ENCODE measurements around the gene KRT12. TPM values are rescaled to one million over a fixed set of nuclear protein-coding genes. Genes with fewer than 3 reads are reported as not detected.
"Not testable (repeated sequence)": the region's sequence is repeated elsewhere in the genome, so short reads cannot be mapped to it uniquely, and the experiment has no call there.

The KRT12 gene
- polyA plus RNA-seq, 3 donors = 0.19 to 0.36 TPM; not detected in 1

DNA sequence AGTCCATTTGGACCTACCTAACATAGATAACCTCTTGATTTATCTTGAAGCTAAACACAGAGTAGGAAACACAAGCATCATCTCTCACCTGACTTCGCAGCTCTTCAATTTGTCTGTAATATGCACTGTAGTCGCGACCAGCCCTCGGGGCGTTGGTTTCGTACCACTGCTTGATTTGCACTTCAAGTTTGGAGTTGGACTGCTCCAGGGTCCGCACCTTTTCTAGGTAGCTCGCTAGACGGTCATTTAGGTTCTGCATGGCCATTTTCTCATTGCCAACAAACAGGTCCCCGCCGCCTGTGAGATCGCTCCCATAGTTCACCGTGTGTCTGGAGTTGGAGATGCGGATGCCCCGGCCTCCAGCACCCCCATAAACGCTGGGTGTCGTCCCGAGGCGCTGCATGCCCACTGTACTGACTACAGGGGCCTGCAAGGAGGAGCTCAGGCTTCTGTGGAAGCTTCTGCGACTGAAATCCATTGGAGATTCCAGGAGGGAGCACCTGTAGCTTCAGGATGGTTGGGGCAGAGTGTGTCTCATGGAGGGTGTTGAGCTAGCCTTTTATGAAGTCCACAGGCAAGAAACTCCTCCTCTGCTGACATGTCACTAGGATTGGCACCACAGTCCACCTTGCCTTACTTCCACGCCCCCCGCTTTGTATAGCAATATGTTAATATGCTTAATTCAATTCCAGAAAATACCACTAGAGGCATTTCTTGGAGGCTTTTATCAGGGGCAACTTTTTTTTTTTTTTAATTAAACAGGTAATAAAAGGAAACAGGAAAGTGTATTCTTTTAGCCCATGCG lies 17.9 kb upstream of the KRT12 start, which contains the start of gene KRT20:
Gene KRT20 (minus strand): TSS at position 535 of the 805 bp plus-strand sequence. CDS start 57 bp downstream, at position 478.
- DNase-seq = no peak

GRCh38 chr17:40883626-40884334 lies 16.8 kb upstream of the KRT12 start:
- DNase-seq = no peak

DNA sequence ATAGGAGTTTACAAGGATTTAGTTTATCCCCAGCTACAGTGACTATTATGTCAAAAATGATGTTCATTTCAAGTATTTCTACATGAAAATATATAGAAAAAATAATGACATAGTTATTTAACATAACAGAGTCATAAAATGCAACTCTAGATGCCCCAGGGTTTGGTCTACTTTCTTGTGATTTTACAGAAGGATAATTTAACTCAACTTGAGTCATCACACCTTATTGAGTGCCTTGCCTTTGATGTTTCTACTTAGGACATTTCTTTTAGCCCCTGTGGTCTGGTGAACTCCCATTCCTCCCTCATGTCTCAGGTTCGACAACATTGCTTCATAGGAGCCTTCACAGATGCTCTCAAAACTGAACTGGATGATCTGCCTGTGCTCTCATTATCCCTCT lies 16.0 kb upstream of the KRT12 start:
- DNase-seq = no peak

- no peak for DNase-seq
Measured at GRCh38 chr17:40879026-40879425, 12.0 kb upstream of the KRT12 start.

DNA sequence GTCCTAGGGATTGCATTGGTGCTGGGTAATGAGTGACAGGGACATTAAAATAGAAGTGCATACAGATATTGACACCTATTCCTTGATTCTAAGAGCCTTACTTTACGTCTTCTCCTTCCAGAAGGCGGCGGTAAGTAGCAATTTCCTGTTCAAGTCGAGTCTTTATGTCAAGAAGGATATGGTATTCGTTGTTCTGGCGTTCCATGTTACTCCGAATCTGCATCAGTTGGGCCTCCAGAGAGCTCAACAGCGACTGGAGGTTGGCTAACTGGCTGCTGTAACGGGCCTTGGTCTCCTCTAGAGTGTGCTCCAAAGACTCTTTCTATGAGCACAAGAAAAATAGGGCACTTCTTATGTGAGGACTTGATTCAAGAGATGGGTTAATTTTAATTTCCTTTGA lies 11.0 kb upstream of the KRT12 start:
- DNase-seq = no peak

DNA sequence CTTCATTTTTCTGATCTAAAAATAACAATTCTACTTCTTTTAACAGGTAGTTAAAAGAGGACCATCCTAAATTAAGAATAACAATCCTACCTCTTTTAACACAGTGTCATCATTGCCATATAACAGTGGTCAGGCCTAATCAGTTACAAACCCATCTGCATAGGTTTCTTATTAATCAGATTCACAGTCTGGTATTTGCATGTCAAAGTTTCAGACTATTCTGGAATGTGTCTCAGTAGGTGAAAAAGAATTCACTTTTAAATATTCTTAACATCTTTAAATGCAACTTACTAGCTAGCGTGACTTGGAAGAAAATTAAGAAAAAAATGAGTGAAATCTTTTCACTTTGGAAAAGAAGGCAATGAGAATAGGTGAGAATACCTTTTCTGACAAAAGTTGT lies 6.8 kb upstream of the KRT12 start:
- DNase-seq = no peak

GRCh38 chr17:40873255-40873654 lies 6.2 kb upstream of the KRT12 start:
- no peak for DNase-seq

DNA sequence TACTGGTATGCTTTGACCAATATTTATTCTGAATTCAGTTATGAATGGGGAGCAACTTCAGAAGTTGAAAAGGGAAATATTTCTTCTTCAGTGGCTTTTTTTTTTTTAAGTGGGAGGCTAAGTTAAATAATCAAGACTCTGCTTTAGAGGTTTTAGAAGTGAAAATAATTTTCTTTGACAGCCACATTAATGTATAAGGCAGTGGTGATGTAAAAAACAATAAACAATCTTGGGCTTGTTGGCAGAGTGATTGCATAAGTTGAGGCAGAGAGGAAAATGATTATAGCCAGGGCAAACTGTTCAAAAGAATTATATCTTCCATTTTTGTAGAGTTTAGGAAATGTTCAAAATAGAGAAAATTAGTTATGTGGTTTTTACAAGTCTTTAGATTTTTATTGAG lies 5.4 kb upstream of the KRT12 start:
- no peak for DNase-seq

GRCh38 chr17:40871316-40871715 lies 4.3 kb upstream of the KRT12 start:
- DNase-seq = no peak

- no peak for DNase-seq
Measured at GRCh38 chr17:40870136-40870535, 3.1 kb upstream of the KRT12 start.

DNA sequence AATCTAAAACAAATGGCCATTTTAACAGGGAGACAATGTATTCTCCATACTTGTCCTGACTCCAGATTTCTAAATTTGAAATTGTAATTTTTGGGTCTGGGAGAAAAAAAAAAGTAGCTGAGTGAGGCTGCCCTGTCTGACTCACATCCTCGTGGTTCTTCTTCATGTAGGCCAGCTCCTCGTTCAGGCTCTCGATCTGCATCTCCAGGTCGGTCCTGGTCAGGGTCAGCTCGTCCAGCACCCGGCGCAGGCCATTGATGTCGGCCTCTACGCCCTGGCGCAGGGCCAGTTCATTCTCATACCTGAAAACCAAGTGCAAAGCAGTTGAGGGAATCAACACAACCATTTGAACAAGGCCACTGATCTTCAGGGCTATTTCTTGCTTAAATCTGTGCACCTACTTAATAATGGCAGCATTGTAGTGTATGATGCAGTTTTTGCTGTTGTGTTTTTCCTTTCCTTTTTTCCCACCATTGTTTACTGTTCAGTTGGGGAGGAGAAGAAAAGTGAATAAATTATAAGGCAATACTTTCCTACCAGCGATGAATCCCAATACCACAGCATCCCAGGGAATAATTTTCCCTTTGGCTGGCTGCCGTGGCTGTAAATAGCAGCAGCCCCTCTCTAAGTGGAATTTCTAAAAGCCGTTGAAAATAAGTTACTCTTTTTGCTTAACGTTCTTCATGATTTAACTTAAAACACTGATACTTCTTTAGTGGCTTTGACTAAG lies 2.2 kb downstream of the KRT12 start:
- DNase-seq = no peak

DNA sequence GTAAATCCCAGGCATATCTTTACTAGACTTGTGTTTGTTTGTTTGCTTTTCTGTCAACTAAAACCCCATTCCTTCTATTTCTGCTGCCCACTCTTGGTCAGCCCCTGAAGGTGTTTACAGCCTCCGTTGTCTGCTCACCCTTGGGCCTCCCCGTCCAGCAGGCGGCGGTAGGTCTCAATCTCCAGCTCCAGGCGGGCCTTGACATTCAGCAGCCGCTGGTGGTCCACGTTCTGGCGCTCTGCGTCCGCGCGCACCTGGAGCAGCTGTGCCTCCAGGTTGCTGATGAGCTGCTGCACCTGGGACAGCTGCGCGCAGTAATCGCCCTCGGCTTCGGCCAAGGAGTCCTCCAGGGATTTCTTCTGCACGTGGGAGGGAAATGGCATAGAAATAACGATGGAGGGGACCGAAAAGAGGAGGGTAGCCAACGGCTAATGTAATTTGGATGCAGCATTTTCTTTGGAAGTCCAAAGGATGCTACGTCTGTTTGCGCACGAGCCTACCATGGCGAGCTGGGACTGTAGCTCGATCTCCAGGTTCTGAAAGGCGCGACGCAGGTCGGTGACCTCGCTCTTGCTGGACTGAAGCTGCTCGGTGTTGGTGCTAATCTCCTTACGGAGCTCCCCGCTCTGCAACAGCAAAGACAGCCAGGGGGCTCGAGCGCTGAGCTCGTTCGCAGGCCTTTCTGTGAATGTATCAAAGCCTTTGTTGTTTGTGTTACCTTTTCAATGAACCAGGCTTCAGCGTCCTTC lies 3.9 kb downstream of the KRT12 start:
- DNase-seq = peak; percentile 4

- peak; percentile 1 for DNase-seq
Measured at GRCh38 chr17:40859536-40859935, 7.5 kb downstream of the KRT12 start.

GRCh38 chr17:40858667-40859066 lies 8.4 kb downstream of the KRT12 start:
- not testable (repeated sequence) for DNase-seq

DNA sequence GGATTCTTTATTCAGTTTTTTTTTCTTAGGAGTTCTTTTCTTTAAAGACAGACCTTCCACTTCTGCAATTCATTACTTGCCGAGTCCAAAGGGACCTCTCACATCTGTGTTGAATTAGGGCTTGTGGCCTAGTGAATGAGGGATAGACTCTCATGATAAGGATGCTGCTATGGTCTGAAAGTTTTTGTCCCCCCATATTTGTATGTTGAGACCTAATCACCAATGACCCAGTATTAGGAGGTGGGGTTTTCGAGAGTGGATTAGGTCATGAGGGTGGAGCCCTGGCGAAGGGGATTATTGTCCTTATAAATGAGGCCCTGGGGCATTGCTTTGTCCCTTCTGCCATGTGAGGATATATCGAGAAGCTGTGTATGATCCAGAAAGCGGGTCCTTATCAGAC lies 9.5 kb downstream of the KRT12 start:
- no peak for DNase-seq

DNA sequence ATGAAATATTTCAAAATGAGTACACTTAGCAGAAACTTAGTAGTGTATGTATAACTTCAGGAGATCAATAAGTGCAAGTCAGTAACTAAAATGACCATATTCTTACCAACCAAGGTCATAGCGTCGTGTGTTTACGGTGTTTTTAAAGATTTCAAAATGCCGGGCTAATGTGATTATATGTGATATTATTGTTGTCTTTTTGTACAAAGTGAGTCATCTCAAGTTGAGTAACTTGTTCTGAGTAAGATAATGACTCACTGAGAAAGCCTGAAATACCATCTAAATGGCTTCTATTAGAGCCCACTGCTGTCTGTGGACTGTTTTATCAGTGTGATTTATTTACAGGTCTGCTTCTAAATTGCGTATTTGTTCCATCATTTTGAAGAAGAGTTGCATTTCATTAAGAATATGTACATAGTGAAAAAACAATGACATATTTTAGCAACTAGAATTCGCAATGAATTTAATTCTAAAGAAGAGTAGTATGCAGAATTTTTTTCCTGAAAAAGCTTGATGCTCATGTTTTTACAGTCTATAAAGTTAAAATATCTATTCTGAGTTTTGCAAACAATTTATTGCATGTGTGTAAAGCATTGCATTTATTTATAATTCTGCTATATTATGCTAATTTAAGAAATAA lies 12.7 kb downstream of the KRT12 start:
- DNase-seq = no peak

DNA sequence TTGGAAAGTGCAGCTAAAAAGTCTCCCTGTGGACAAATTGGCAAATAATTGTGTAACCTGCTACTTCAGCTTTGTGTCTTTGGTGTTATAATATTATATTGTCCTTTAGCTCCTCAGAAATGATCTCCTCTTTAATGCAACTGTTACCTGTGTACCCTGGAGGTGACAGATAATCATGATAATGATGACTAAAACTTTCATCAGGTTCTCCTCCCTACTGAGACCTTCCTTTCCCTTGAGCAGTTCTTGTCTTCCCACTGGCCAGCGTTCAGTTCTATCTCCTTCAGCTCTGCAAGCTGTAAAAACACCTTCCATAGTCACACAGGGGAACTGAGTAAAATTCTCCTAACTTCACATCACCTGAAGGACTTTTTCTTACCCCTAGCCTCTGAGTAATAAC lies 14.7 kb downstream of the KRT12 start:
- DNase-seq = no peak

GRCh38 chr17:40850293-40850972 lies 16.6 kb downstream of the KRT12 start:
- DNase-seq = no peak

- DNase-seq = no peak
Measured at GRCh38 chr17:40849723-40850122, 17.3 kb downstream of the KRT12 start.

- DNase-seq = no peak
Measured at GRCh38 chr17:40848583-40849235, 18.3 kb downstream of the KRT12 start.
